SK-N-SH (cell line): Measurements from ENCODE around the gene CSH2. TPM values are rescaled to one million over a fixed set of nuclear protein-coding genes. Genes with fewer than 3 reads are reported as not detected.
"Not testable (repeated sequence)": the region's sequence is repeated elsewhere in the genome, so short reads cannot be mapped to it uniquely, and the experiment has no call there.

Source experiments
- CTCF ChIA-PET: fragments of 300-600, 350-600 bp; formaldehyde crosslinking; extraction: SDS; loops from one replicate; lab custom pipeline; 2021; lab: Yijun Ruan, JAX
- POLR2A ChIA-PET: fragments of 350-600 bp; sonication (Branson Sonifier 250); formaldehyde crosslinking; extraction: SDS; loops from one replicate; lab custom pipeline; 2020; ENCODE audit warnings: antibody characterized with exemption, inconsistent platforms; lab: Yijun Ruan, JAX
- DNase-seq: peaks from one replicate; pipeline ENCODE4 v3.0.0; 2012
- H2AFZ ChIP-seq: fragments of 200-600 bp; sonication (generic); 2 replicates; pipeline ENCODE4 v1.8.1; 2016; ENCODE audit warnings: antibody characterized with exemption, mild to moderate bottlenecking, low read depth
- H3F3A ChIP-seq: fragments of 200-600 bp; sonication (generic); replicated peaks from 2 replicates; pipeline ENCODE3; 2016; ENCODE audit warnings: antibody characterized with exemption, mild to moderate bottlenecking; ENCODE audit not compliant: insufficient read depth
- H3K27ac ChIP-seq, 2 experiments: fragments of 200-500 bp in 1 of 2; fragments of 200-600 bp in 1 of 2; sonication (Bioruptor generic) in 1 of 2; sonication (generic), shearing (Covaris generic) in 1 of 2; 2 replicates each; pipeline versions ENCODE4 v1.5.1 to v1.6.1; 2014 to 2016; ENCODE audit warnings: low read depth in 2 of 2, inconsistent platforms in 1 of 2, low read length in 1 of 2, mild to moderate bottlenecking in 1 of 2, mixed read lengths in 1 of 2
- H3K27me3 ChIP-seq: fragments of 200-600 bp; sonication (generic), shearing (Covaris generic); 2 replicates; pipeline ENCODE4 v1.6.1; 2016; ENCODE audit warnings: mixed run types; ENCODE audit not compliant: insufficient read depth
- H3K36me3 ChIP-seq, 2 experiments: fragments of 200-500 bp in 1 of 2; fragments of 200-600 bp in 1 of 2; sonication (Bioruptor generic) in 1 of 2; sonication (generic) in 1 of 2; replicated peaks in 1 of 2; 2 replicates each; pipeline versions ENCODE3 to v1.5.1; 2014 to 2016; ENCODE audit warnings: low read length in 1 of 2, mild to moderate bottlenecking in 1 of 2; ENCODE audit not compliant: insufficient read depth in 2 of 2, control insufficient read depth in 1 of 2
- H3K4me1 ChIP-seq, 2 experiments: fragments of 200-500 bp in 1 of 2; fragments of 200-600 bp in 1 of 2; sonication (Bioruptor generic) in 1 of 2; sonication (generic), shearing (Covaris generic) in 1 of 2; 2 replicates each; pipeline versions ENCODE4 v1.5.1 to v1.6.1; 2014 to 2016; ENCODE audit warnings: low read depth in 1 of 2, low read length in 1 of 2, mixed run types in 1 of 2; ENCODE audit not compliant: insufficient read depth in 2 of 2, control insufficient read depth in 1 of 2
- H3K4me2 ChIP-seq: fragments of 200-600 bp; sonication (generic), shearing (Covaris generic); 2 replicates; pipeline ENCODE4 v1.6.1; 2017; ENCODE audit warnings: mixed run types
- H3K4me3 ChIP-seq, 2 experiments: fragments of 200-500 bp in 1 of 2; fragments of 200-600 bp in 1 of 2; sonication (Bioruptor generic) in 1 of 2; sonication (generic), shearing (Covaris generic) in 1 of 2; 2 replicates each; pipeline versions ENCODE4 v1.5.1 to v1.8.1; 2014 to 2016; ENCODE audit warnings: low read depth in 2 of 2, inconsistent platforms in 1 of 2, low read length in 1 of 2, mild to moderate bottlenecking in 1 of 2, mixed read lengths in 1 of 2, moderate library complexity in 1 of 2
- H3K79me2 ChIP-seq: fragments of 200-600 bp; sonication (generic); 2 replicates; pipeline ENCODE4 v1.8.1; 2017; ENCODE audit warnings: mild to moderate bottlenecking; ENCODE audit not compliant: insufficient read depth
- H3K9ac ChIP-seq: fragments of 200-600 bp; sonication (generic); 2 replicates; pipeline ENCODE4 v1.6.1; 2017; ENCODE audit warnings: mixed run types
- H3K9me2 ChIP-seq: fragments of 200-600 bp; sonication (generic); 2 replicates; pipeline ENCODE4 v1.6.1; 2017; ENCODE audit warnings: mixed run types
- H3K9me3 ChIP-seq: fragments of 200-600 bp; sonication (generic); 2 replicates; pipeline ENCODE4 v1.6.1; 2017; ENCODE audit warnings: mixed run types, mild to moderate bottlenecking, moderate library complexity
- H4K20me1 ChIP-seq: fragments of 200-600 bp; sonication (generic); 2 replicates; pipeline ENCODE4 v1.6.1; 2017; ENCODE audit warnings: mild to moderate bottlenecking, mixed run types; ENCODE audit not compliant: insufficient read depth
- CTCF ChIP-seq: fragments of 200-600 bp; sonication (generic); IDR thresholded peaks from 2 replicates; pipeline ENCODE4 v1.6.1; 2017; ENCODE audit warnings: antibody characterized with exemption, mild to moderate bottlenecking, moderate library complexity
- RAD21 ChIP-seq: IDR thresholded peaks from 2 replicates; pipeline ENCODE4 v1.6.1; 2012; ENCODE audit warnings: mild to moderate bottlenecking, low read length
- WGBS: methylation state at CpG from one replicate; pipeline ENCODE4 v1.1.6; 2017; ENCODE audit warnings: low lambda C conversion rate; 5-methylcytosine and 5-hydroxymethylcytosine counted together
- polyA plus RNA-seq, 3 experiments: library from polyadenylated mRNA; depleted of rRNA; stranded (reverse); fragments of >200 nt; gene quantifications; 2 replicates each; pipeline ENCODE4 v1.2.3, GENCODE V29; 2012

CSH2 gene
- polyA plus RNA-seq, 1 of the 3 experiments (the other 2 are of a cell fraction), result not detected

GRCh38 chr17:63907161-63907778 lies 33.8 kb upstream of the CSH2 start:
- POLR2A ChIA-PET, H3F3A ChIP-seq, H3K4me3 ChIP-seq, H3K4me2 ChIP-seq, H3K27ac ChIP-seq, H3K9ac ChIP-seq, H4K20me1 ChIP-seq, H3K79me2 ChIP-seq, H3K9me3 ChIP-seq, H3K36me3 ChIP-seq, H3K4me1 ChIP-seq, H2AFZ ChIP-seq: not testable (repeated sequence)
- CTCF ChIA-PET, result interaction anchor here (0.7 to 2.1 kb wide), 10 partner anchors 11 to 475 kb away, joined by 3 to 9 read pairs (median 4); partner anchors contain the start of gene GH1
- WGBS, result 56% methylated on average over 12 of the region's 12 CpGs
- peaks cover 18% of the 10 kb centered on the region; the same call in 1 of the 2 replicates for H3K27me3 ChIP-seq
- TF ChIP-seq CTCF, result peak; percentile 49; the same call in 1 of the 2 replicates
- TF ChIP-seq RAD21, result peak; percentile 20
- TF ChIP-seq, all 33 proteins: peak for 2; not testable (repeated sequence) for 31
- DNase-seq, H3K9me2 ChIP-seq: not testable (repeated sequence)

- H3K9me3 ChIP-seq, H3K27ac ChIP-seq, H3K4me1 ChIP-seq, DNase-seq, H3K9ac ChIP-seq, H3F3A ChIP-seq, H3K79me2 ChIP-seq, H3K4me2 ChIP-seq, H4K20me1 ChIP-seq, H2AFZ ChIP-seq, H3K9me2 ChIP-seq, POLR2A ChIA-PET, H3K36me3 ChIP-seq, H3K4me3 ChIP-seq: not testable (repeated sequence)
- H3K27me3 ChIP-seq, result peaks cover 18% of the 10 kb centered on the region; the same call in 1 of the 2 replicates
- CTCF ChIA-PET, result interaction anchor here (1.2 to 1.7 kb wide), 5 partner anchors 16 to 228 kb away, joined by 3 to 6 read pairs (median 4); no protein-coding TSS in a partner anchor
- 70% methylated on average over 8 of the region's 8 CpGs for WGBS
These were observed 31.3 kb upstream of the CSH2 start for GRCh38 chr17:63904796-63905195.

- peaks cover 11% of the 10 kb centered on the region; the same call in 1 of the 2 replicates for H3K27me3 ChIP-seq
- CTCF ChIA-PET, result interaction anchor here (0.7 to 3.8 kb wide), 8 partner anchors 8 to 230 kb away, joined by 3 to 17 read pairs (median 6); partner anchors contain the start of gene CSHL1
- H3K9me3 ChIP-seq, H2AFZ ChIP-seq, H3K4me3 ChIP-seq, H4K20me1 ChIP-seq, H3K27ac ChIP-seq, H3K4me1 ChIP-seq, DNase-seq, POLR2A ChIA-PET, H3K36me3 ChIP-seq, H3K9me2 ChIP-seq, H3K4me2 ChIP-seq, H3F3A ChIP-seq, H3K9ac ChIP-seq, H3K79me2 ChIP-seq: not testable (repeated sequence)
- 38% methylated on average over 5 of the region's 5 CpGs for WGBS
These were observed 30.3 kb upstream of the CSH2 start for GRCh38 chr17:63903787-63904201.

GRCh38 chr17:63901971-63902370 lies 28.5 kb upstream of the CSH2 start:
- H3K27me3 ChIP-seq, result peaks cover 12% of the 10 kb centered on the region
- H4K20me1 ChIP-seq, POLR2A ChIA-PET, H2AFZ ChIP-seq, H3K4me1 ChIP-seq, H3K9ac ChIP-seq, H3K27ac ChIP-seq, H3K9me2 ChIP-seq, H3K4me2 ChIP-seq, DNase-seq, H3K79me2 ChIP-seq, H3K4me3 ChIP-seq, H3F3A ChIP-seq, H3K36me3 ChIP-seq, H3K9me3 ChIP-seq: not testable (repeated sequence)
- CTCF ChIA-PET, result interaction anchor here (0.6 to 3.8 kb wide), 8 partner anchors 10 to 232 kb away, joined by 3 to 17 read pairs (median 8); partner anchors contain the start of gene CSHL1
- WGBS, result 54% methylated on average over 2 of the region's 2 CpGs

GRCh38 chr17:63898899-63899798 lies 25.7 kb upstream of the CSH2 start:
- H3K27me3 ChIP-seq, H3K9me2 ChIP-seq, H3K79me2 ChIP-seq, H3K9me3 ChIP-seq, H3K4me1 ChIP-seq, DNase-seq, POLR2A ChIA-PET, H2AFZ ChIP-seq, H3K4me3 ChIP-seq, H3K4me2 ChIP-seq, H4K20me1 ChIP-seq, H3K9ac ChIP-seq, H3K27ac ChIP-seq, H3K36me3 ChIP-seq, H3F3A ChIP-seq: not testable (repeated sequence)
- CTCF ChIA-PET, result interaction anchor here (0.9 to 1.9 kb wide), 3 partner anchors 12 to 234 kb away, joined by 3 to 7 read pairs (median 3); partner anchors contain the start of gene CSHL1
- WGBS, result 37% methylated on average over 5 of the region's 6 CpGs
